K562 (cell line): ENCODE results near the gene NR0B2. TPM values are rescaled to one million over a fixed set of nuclear protein-coding genes. Genes with fewer than 3 reads are reported as not detected.
A peak's percentile ranks its signal among the peaks of the same experiment; 100 is the strongest.

ENCODE experiments used
- CBFA2T3 ChIP-seq: fragments of 450-650 bp; IDR thresholded peaks from 2 replicates; pipeline ENCODE4 v1.6.1; 2017
- CTBP1 ChIP-seq: fragments of 450-650 bp; IDR thresholded peaks from 2 replicates; pipeline ENCODE4 v1.6.1; 2016; ENCODE audit warnings: borderline replicate concordance
- DMBX1 ChIP-seq: fragments of 250-450 bp; sonication (Bioruptor Pico); IDR thresholded peaks from 2 replicates; pipeline ENCODE4 v1.8.0; 2022; ENCODE audit warnings: inconsistent platforms, mild to moderate bottlenecking, moderate library complexity, borderline replicate concordance
- HDAC1 ChIP-seq, 2 experiments: fragments of 450-650 bp; IDR thresholded peaks; 2 replicates each; pipeline ENCODE4 v1.6.1; 2016 to 2017; ENCODE audit warnings: inconsistent platforms in 1 of 2, mild to moderate bottlenecking in 1 of 2, moderate library complexity in 1 of 2
- MTF1 ChIP-seq: fragments of 250-450 bp; sonication (Bioruptor Pico); IDR thresholded peaks from 2 replicates; pipeline ENCODE4 v1.9.0; 2021; ENCODE audit warnings: moderate library complexity, mild to moderate bottlenecking, inconsistent platforms, borderline replicate concordance
- NFIX ChIP-seq: fragments of 250-450 bp; sonication (Bioruptor Pico); IDR thresholded peaks from 2 replicates; pipeline ENCODE4 v1.4.0; 2020; ENCODE audit warnings: low read depth, mild to moderate bottlenecking, moderate library complexity
- NR2C2 ChIP-seq, 2 experiments: fragments of 200-800 bp in 1 of 2; sonication (Bioruptor generic) in 1 of 2; sonication (generic) in 1 of 2; formaldehyde crosslinking in 1 of 2; IDR thresholded peaks; 2 replicates each; pipeline versions ENCODE4 v1.6.1 to v1.8.0; 2016 to 2022; ENCODE audit warnings: mild to moderate bottlenecking in 1 of 2, missing compliant biosample characterization in 1 of 2, missing genetic modification characterization in 1 of 2, missing genetic modification reagents in 1 of 2
- NR3C1 ChIP-seq: sonication (generic); formaldehyde crosslinking; IDR thresholded peaks from 2 replicates; pipeline ENCODE4 v1.8.1; 2022; ENCODE audit warnings: missing genetic modification reagents
- SIN3B ChIP-seq: fragments of 450-650 bp; IDR thresholded peaks from 2 replicates; pipeline ENCODE4 v1.6.1; 2017; ENCODE audit warnings: low read depth, mild to moderate bottlenecking, moderate library complexity
- ZBTB8A ChIP-seq: fragments of 450-650 bp; IDR thresholded peaks from 2 replicates; pipeline ENCODE4 v1.6.1; 2018; ENCODE audit warnings: mild to moderate bottlenecking, moderate library complexity; ENCODE audit not compliant: partially characterized antibody
- polyA plus RNA-seq, 8 experiments: library from polyadenylated mRNA; depleted of rRNA in 4 of 8; stranded (reverse) in 5 of 8; unstranded in 3 of 8; fragments of >200 nt; fragmentation: Nextera tagmentation in 2 of 8; fragmentation: Illumina TruSeq in 1 of 8; extraction: Ambion mirVana in 2 of 8; extraction: Trizol in 1 of 8; gene quantifications; 2 replicates each; pipeline versions ENCODE4 v1.2.1 to v1.2.3, GENCODE V29; 2011 to 2014; ENCODE audit warnings: inconsistent platforms in 1 of 8, missing spikeins in 1 of 8
- total RNA-seq, 7 experiments: library from RNA; depleted of rRNA in 6 of 7; stranded (reverse); fragments of >200 nt in 6 of 7; fragmentation: Illumina TruSeq in 2 of 7; extraction: Trizol in 2 of 7; gene quantifications; 2 replicates each; pipeline versions ENCODE4 v1.2.1 to v1.2.3, GENCODE V29; 2011 to 2021; ENCODE audit warnings: low replicate concordance in 1 of 7
- TF ChIP-seq, protein P1 (sequence below): IDR thresholded peaks from 2 replicates; pipeline ENCODE4 v1.6.1; 2011; ENCODE audit warnings: borderline replicate concordance, low read depth, mild to moderate bottlenecking, moderate library complexity, low read length; ENCODE audit not compliant: insufficient read depth, poor library complexity, severe bottlenecking
- TF ChIP-seq, protein P2 (sequence below): fragments of 450-650 bp; formaldehyde crosslinking; IDR thresholded peaks from 2 replicates; pipeline ENCODE4 v1.4.0; 2022; ENCODE audit warnings: missing genetic modification characterization
- TF ChIP-seq, protein P3 (sequence below), 3 experiments: fragments of 200-800 bp in 1 of 3; fragments of 250-450 bp in 1 of 3; fragments of 450-650 bp in 1 of 3; sonication (Bioruptor Pico) in 1 of 3; sonication (Bioruptor generic) in 1 of 3; formaldehyde crosslinking in 1 of 3; IDR thresholded peaks; 2 replicates each; pipeline versions ENCODE4 v1.6.1 to v1.8.0; 2016 to 2022; ENCODE audit warnings: mild to moderate bottlenecking in 2 of 3, missing genetic modification characterization in 2 of 3, missing compliant biosample characterization in 1 of 3, moderate library complexity in 1 of 3
- TF ChIP-seq, protein P4 (sequence below): sonication (generic); formaldehyde crosslinking; IDR thresholded peaks from 2 replicates; pipeline ENCODE4 v1.8.1; 2023; ENCODE audit warnings: mild to moderate bottlenecking, missing genetic modification reagents
- TF ChIP-seq, protein P5 (sequence below): fragments of 450-650 bp; IDR thresholded peaks from 2 replicates; pipeline ENCODE4 v1.7.1; 2018; ENCODE audit warnings: mild to moderate bottlenecking, low read depth; ENCODE audit not compliant: partially characterized antibody

The NR0B2 gene
- total and polyA plus RNA-seq, 9 of the 15 experiments (the other 6 are each of a cell fraction or from before 2014, with no cell fraction given): not detected

DNA sequence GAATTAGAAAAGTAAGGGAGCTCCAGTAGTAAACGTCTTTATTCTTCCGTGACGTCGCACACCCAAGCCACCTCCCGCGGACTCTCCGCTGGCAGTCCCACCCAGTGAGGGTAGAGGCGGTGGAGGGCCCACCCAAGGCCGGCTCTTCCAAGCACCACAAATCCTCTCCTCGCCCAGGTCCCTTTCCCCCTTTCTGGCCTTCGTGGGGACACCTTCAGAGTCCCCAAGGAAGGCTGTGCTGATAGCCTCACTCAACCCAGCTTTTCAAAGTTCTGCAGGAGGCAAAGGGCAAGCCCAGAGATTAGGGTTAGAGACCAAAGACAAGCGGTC, 23.3 kb downstream of the NR0B2 start (continued):
- TF ChIP-seq, protein P1, sequence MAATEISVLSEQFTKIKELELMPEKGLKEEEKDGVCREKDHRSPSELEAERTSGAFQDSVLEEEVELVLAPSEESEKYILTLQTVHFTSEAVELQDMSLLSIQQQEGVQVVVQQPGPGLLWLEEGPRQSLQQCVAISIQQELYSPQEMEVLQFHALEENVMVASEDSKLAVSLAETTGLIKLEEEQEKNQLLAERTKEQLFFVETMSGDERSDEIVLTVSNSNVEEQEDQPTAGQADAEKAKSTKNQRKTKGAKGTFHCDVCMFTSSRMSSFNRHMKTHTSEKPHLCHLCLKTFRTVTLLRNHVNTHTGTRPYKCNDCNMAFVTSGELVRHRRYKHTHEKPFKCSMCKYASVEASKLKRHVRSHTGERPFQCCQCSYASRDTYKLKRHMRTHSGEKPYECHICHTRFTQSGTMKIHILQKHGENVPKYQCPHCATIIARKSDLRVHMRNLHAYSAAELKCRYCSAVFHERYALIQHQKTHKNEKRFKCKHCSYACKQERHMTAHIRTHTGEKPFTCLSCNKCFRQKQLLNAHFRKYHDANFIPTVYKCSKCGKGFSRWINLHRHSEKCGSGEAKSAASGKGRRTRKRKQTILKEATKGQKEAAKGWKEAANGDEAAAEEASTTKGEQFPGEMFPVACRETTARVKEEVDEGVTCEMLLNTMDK: no peak
- TF ChIP-seq NR3C1 (CRISPR knock-in tag) (no peak), NFIX (CRISPR knock-in tag) (no peak), SIN3B (no peak), HDAC1 (IDR thresholded peaks at IDR 0.05) (no peak), CTBP1 (no peak), MTF1 (0 out of 2 replicates have a peak, but pooled peaks have one; percentile 15), DMBX1 (CRISPR knock-in tag) (peak; percentile 50; the same call in 1 of the 2 replicates), CBFA2T3 (no peak), NR2C2 (CRISPR knock-in tag; IDR thresholded peaks at IDR 0.05) (no peak), NR2C2 (tag; IDR thresholded peaks at IDR 0.05) (peak; percentile 35; the same call in 1 of the 2 replicates), ZBTB8A (no peak)
- TF ChIP-seq, protein P2, sequence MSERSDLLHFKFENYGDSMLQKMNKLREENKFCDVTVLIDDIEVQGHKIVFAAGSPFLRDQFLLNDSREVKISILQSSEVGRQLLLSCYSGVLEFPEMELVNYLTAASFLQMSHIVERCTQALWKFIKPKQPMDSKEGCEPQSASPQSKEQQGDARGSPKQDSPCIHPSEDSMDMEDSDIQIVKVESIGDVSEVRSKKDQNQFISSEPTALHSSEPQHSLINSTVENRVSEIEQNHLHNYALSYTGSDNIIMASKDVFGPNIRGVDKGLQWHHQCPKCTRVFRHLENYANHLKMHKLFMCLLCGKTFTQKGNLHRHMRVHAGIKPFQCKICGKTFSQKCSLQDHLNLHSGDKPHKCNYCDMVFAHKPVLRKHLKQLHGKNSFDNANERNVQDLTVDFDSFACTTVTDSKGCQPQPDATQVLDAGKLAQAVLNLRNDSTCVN (CRISPR knock-in tag): 0 out of 2 replicates have a peak, but pooled peaks have one; percentile 76
- TF ChIP-seq, protein P3, sequence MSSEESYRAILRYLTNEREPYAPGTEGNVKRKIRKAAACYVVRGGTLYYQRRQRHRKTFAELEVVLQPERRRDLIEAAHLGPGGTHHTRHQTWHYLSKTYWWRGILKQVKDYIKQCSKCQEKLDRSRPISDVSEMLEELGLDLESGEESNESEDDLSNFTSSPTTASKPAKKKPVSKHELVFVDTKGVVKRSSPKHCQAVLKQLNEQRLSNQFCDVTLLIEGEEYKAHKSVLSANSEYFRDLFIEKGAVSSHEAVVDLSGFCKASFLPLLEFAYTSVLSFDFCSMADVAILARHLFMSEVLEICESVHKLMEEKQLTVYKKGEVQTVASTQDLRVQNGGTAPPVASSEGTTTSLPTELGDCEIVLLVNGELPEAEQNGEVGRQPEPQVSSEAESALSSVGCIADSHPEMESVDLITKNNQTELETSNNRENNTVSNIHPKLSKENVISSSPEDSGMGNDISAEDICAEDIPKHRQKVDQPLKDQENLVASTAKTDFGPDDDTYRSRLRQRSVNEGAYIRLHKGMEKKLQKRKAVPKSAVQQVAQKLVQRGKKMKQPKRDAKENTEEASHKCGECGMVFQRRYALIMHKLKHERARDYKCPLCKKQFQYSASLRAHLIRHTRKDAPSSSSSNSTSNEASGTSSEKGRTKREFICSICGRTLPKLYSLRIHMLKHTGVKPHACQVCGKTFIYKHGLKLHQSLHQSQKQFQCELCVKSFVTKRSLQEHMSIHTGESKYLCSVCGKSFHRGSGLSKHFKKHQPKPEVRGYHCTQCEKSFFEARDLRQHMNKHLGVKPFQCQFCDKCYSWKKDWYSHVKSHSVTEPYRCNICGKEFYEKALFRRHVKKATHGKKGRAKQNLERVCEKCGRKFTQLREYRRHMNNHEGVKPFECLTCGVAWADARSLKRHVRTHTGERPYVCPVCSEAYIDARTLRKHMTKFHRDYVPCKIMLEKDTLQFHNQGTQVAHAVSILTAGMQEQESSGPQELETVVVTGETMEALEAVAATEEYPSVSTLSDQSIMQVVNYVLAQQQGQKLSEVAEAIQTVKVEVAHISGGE (CRISPR knock-in tag; IDR thresholded peaks at IDR 0.05): no peak; a peak in 1 of 6 replicates
- TF ChIP-seq, protein P4, sequence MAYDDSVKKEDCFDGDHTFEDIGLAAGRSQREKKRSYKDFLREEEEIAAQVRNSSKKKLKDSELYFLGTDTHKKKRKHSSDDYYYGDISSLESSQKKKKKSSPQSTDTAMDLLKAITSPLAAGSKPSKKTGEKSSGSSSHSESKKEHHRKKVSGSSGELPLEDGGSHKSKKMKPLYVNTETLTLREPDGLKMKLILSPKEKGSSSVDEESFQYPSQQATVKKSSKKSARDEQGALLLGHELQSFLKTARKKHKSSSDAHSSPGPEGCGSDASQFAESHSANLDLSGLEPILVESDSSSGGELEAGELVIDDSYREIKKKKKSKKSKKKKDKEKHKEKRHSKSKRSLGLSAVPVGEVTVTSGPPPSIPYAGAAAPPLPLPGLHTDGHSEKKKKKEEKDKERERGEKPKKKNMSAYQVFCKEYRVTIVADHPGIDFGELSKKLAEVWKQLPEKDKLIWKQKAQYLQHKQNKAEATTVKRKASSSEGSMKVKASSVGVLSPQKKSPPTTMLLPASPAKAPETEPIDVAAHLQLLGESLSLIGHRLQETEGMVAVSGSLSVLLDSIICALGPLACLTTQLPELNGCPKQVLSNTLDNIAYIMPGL (CRISPR knock-in tag): peak; percentile 18; the same call in 1 of the 2 replicates
- TF ChIP-seq, protein P5, sequence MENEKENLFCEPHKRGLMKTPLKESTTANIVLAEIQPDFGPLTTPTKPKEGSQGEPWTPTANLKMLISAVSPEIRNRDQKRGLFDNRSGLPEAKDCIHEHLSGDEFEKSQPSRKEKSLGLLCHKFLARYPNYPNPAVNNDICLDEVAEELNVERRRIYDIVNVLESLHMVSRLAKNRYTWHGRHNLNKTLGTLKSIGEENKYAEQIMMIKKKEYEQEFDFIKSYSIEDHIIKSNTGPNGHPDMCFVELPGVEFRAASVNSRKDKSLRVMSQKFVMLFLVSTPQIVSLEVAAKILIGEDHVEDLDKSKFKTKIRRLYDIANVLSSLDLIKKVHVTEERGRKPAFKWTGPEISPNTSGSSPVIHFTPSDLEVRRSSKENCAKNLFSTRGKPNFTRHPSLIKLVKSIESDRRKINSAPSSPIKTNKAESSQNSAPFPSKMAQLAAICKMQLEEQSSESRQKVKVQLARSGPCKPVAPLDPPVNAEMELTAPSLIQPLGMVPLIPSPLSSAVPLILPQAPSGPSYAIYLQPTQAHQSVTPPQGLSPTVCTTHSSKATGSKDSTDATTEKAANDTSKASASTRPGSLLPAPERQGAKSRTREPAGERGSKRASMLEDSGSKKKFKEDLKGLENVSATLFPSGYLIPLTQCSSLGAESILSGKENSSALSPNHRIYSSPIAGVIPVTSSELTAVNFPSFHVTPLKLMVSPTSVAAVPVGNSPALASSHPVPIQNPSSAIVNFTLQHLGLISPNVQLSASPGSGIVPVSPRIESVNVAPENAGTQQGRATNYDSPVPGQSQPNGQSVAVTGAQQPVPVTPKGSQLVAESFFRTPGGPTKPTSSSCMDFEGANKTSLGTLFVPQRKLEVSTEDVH: peak; percentile 2
